Panc1 (cell line): ENCODE results near the gene C1QTNF4. TPM values are rescaled to one million over a fixed set of nuclear protein-coding genes. Genes with fewer than 3 reads are reported as not detected.

Source experiments
- ATAC-seq: fragments of 200-7000 bp; cut with Tn5 transposase; 2 replicates; pipeline ENCODE4 v1.9.1; 2020; ENCODE audit warnings: mild to moderate bottlenecking, moderate library complexity
- BruUV-seq: library from RNA; stranded (reverse); fragments of 400-500 nt; replicated peaks from 2 replicates; lab custom pipeline; 2021; lab: Mats Ljungman, UMichigan
- CTCF ChIA-PET: fragments of 300-600 bp; sonication (Branson Sonifier 250); formaldehyde crosslinking; loops from one replicate; lab custom pipeline; 2022; ENCODE audit warnings: antibody characterized with exemption; lab: Charles Lee
- POLR2A ChIA-PET: fragments of 300-600 bp; sonication (Branson Sonifier 250); formaldehyde crosslinking; loops from one replicate; lab custom pipeline; 2022; ENCODE audit warnings: antibody characterized with exemption; lab: Charles Lee
- DNase-seq: peaks from one replicate; pipeline ENCODE4 v3.0.0-alpha.2; 2010; ENCODE audit warnings: low read depth, low spot score
- H3K27ac ChIP-seq: 2 replicates; pipeline ENCODE4 v1.5.1; 2011; ENCODE audit warnings: mild to moderate bottlenecking, low read length, inconsistent platforms
- H3K27me3 ChIP-seq: fragments of 200-500 bp; sonication (Bioruptor generic); 2 replicates; pipeline ENCODE4 v1.6.0; 2014; ENCODE audit warnings: low read length, inconsistent platforms; ENCODE audit not compliant: control insufficient read depth, insufficient read depth
- H3K36me3 ChIP-seq: fragments of 200-500 bp; sonication (Bioruptor generic); 2 replicates; pipeline ENCODE4 v1.5.1; 2014; ENCODE audit warnings: inconsistent platforms, mild to moderate bottlenecking, low read length, moderate library complexity; ENCODE audit not compliant: control insufficient read depth, insufficient read depth
- H3K4me1 ChIP-seq: 2 replicates; pipeline ENCODE4 v1.5.1; 2011; ENCODE audit warnings: inconsistent platforms, mild to moderate bottlenecking, low read length, moderate library complexity; ENCODE audit not compliant: control insufficient read depth, insufficient read depth
- H3K4me3 ChIP-seq, 2 experiments: 2 replicates each; pipeline ENCODE4 v1.5.1; 2011 to 2012; ENCODE audit warnings: low read depth in 2 of 2, low read length in 2 of 2, mild to moderate bottlenecking in 2 of 2, inconsistent platforms in 1 of 2, moderate library complexity in 1 of 2
- H3K9me3 ChIP-seq: fragments of 200-500 bp; sonication (Bioruptor generic); 2 replicates; pipeline ENCODE4 v1.5.1; 2014; ENCODE audit warnings: low read depth, mild to moderate bottlenecking, inconsistent platforms, low read length, moderate library complexity; ENCODE audit not compliant: control insufficient read depth, insufficient read depth
- CTCF ChIP-seq: fragments of 450-650 bp; IDR thresholded peaks from 2 replicates; pipeline ENCODE4 v1.5.1; 2017; ENCODE audit warnings: mild to moderate bottlenecking
- POLR2AphosphoS5 ChIP-seq: IDR thresholded peaks from 2 replicates; pipeline ENCODE4 v1.6.1; 2012; ENCODE audit warnings: mild to moderate bottlenecking, low read depth, low read length, moderate library complexity
- REST ChIP-seq, 2 experiments: IDR thresholded peaks; 2 replicates each; pipeline ENCODE4 v1.6.1; 2011 to 2012; ENCODE audit warnings: low read depth in 2 of 2, control low read depth in 1 of 2, low read length in 1 of 2, mild to moderate bottlenecking in 1 of 2, moderate library complexity in 1 of 2; ENCODE audit not compliant: insufficient read depth in 1 of 2
- SIN3A ChIP-seq: IDR thresholded peaks from 2 replicates; pipeline ENCODE4 v1.6.1; 2012; ENCODE audit warnings: low read depth, mild to moderate bottlenecking, low read length, moderate library complexity, borderline replicate concordance; ENCODE audit not compliant: insufficient read depth
- TCF7L2 ChIP-seq: IDR thresholded peaks from 2 replicates; pipeline ENCODE4 v1.6.1; 2011; ENCODE audit warnings: mild to moderate bottlenecking, low read depth, low read length, inconsistent platforms
- in situ Hi-C: cut with HindIII; loops from 2 replicates; pipeline ENCODE4 v1.10.0; 2016; ENCODE audit warnings: low sequenced_read_pairs, low pct_unique_long_range_greater_than_20kb
- intact Hi-C: fragments of 100-400 bp; cut with micrococcal nuclease; formaldehyde crosslinking; loops from one replicate; pipeline ENCODE4 v1.10.0; 2022; ENCODE audit not compliant: unreplicated experiment
- total RNA-seq: library from RNA; stranded (reverse); gene quantifications from one replicate; pipeline ENCODE4 v1.2.1, GENCODE V29; 2021; ENCODE audit not compliant: unreplicated experiment

Gene C1QTNF4
- total RNA-seq, 1 experiment from 2014 or later: not detected

GRCh38 chr11:47577460-47578041 lies 16.7 kb downstream of the C1QTNF4 start:
- ATAC-seq: no peak
- H3K4me3 ChIP-seq: peak overlapping the region; percentile 98 to 100

GRCh38 chr11:47573321-47573720 lies 20.9 kb downstream of the C1QTNF4 start:
- Histone ChIP-seq H3K4me3 (no peak overlapping the region), H3K36me3 (peaks cover 18% of the 10 kb centered on the region), H3K27ac (no peak overlapping the region), H3K9me3 (no peaks in the 10 kb centered on the region), H3K27me3 (no peaks in the 10 kb centered on the region), H3K4me1 (peaks cover 24% of the 10 kb centered on the region)
- ChIA-PET POLR2A (no interaction called here), CTCF (no interaction called here)
- in situ Hi-C loops (no loop called here), intact Hi-C loops (no loop called here)
- no peak for ATAC-seq
- TF ChIP-seq CTCF (no peak), POLR2AphosphoS5 (no peak), SIN3A (no peak), REST (IDR thresholded peaks at IDR 0.05; ENCODE audit: insufficient read depth in 1 of 2, low read depth in 2 of 2, low read length in 1 of 2) (no peak), TCF7L2 (no peak)
- no TSS peak for BruUV-seq
- no peak for DNase-seq

More at GRCh38 chr11:47577460-47578041, 16.7 kb downstream of the C1QTNF4 start:
- H3K36me3 ChIP-seq: peaks cover 18% of the 10 kb centered on the region
- intact Hi-C loops (no loop called here), in situ Hi-C loops (no loop called here)
- no peaks in the 10 kb centered on the region for H3K27me3 ChIP-seq
- no TSS peak for BruUV-seq
- no peaks in the 10 kb centered on the region for H3K9me3 ChIP-seq
- no peak for DNase-seq
- no peak for TF ChIP-seq REST (IDR thresholded peaks at IDR 0.05; ENCODE audit: insufficient read depth in 1 of 2, low read depth in 2 of 2, low read length in 1 of 2)
- TF ChIP-seq TCF7L2: no peak
- no peak for TF ChIP-seq POLR2AphosphoS5
- no peak for TF ChIP-seq CTCF
- no peak for TF ChIP-seq SIN3A
- ChIA-PET POLR2A (interaction anchor here (0.5 to 0.8 kb wide), 4 partner anchors 13 to 110 kb away, joined by 3 to 9 read pairs (median 8); no protein-coding TSS in a partner anchor), CTCF (interaction anchor here (0.5 to 0.9 kb wide), 4 partner anchors 8 to 585 kb away, joined by 3 to 5 read pairs (median 4); no protein-coding TSS in a partner anchor)
- H3K27ac ChIP-seq: peak overlapping the region; percentile 90
- peaks cover 22% of the 10 kb centered on the region for H3K4me1 ChIP-seq
